ENCODE results near the gene CDH13.

The CDH13 gene

DNA sequence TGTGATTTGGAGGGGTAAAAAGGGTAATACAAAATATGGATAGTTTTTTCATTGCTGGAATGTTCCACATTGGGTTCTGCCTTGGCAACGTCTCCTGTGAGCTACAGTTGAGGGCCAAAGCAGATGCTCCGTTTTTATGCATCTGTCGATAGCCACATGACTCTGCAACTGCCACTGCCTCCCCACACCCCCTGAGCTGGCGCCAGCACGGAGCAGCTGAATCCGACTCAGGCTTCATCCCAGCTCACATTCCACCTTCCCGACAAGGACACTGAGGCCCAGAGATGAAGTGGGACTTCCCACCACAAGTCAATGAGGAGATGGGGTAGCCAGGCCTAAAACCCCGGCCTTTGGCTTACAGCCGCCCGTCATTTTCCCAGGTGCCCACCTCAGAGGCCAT is 334.1 kb downstream of the CDH13 start:
- DNase-seq: no peak

DNA sequence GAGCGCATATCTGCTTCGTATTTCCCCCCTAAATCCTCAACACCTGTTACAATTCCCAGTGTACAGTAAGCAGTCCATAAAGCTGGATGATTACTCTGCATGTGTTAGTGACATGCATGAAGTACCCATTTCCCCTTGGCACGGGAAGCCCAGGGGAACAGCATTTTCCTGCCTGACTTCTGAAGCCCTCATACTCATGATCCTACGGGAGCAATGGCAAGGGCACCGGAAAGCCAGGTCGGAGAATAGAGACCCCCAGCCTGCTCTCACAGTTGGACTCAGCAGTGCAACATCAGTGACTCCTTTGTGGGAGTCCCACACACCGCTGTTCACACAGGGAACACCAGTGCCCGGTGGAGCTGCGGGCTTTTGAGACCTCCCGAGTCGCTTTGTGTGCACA is 336.9 kb downstream of the CDH13 start:
- DNase-seq: no peak

DNA sequence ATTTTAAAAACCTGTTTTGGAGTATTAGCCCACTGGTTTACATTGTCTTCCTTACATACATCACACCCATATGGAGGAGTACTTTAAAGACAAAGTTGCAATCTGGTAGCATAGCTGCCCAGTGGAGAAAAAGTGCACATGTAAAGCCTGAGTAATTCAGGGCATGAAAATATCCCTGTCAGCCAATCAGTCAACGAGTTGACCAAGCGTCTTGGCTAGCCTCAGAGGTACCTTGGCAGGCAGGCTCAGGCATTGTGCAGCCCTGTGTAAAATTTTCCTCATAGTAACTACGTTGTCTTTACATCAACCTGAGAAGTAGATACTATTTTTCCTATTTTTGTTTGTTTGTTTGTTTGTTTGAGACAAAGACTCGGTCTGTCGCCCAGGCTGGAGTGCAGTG is 339.0 kb downstream of the CDH13 start:
- no peak for DNase-seq

- DNase-seq: no peak
Measured at GRCh38 chr16:82967424-82967823, 340.7 kb downstream of the CDH13 start.

DNA sequence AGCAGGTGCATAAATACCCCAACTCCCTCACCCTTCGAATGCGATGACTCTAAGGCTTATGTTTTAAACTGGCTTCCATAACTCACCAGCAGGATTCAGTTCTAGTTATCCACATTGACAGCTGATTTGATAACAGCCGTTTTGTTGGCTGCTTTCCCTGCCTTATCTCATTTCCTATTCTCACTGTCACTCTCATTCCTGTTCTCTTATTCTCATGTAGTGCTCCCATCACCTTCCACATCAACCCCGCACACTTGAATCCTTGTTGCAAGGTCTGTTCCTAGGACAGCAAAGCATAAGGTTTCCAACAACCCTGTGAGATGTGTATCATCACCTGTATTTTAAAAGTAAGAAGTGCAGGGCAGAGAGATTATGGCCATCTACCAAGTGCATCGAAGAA is 344.4 kb downstream of the CDH13 start:
- no peak for DNase-seq

DNA sequence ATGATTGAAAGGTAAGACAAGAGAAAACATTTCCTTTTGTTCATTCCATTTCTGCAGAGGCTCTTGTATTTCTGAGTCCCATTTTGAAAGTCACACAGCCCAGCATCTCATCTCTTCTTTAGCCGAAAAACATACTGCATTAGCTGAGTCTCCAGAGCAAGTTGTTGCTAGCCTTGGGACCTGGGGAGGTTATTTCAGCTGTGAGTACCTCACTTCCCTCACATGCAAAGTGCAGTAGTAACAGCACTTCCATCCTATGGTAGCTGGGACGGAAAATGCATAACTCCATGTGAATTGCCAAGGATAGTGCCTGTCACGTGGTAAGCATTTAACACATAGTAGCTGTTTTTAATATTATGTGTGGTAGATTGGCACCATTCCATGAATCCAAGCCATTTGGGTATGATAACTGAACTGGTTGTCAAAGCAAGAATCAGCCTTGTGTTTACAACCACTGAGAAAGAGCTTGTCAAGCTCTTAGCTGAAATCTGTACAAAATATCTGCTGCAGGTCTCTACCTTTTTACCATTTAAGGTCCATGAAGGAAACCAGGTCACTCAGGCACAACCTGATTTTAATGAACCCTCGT is 345.7 kb downstream of the CDH13 start:
- DNase-seq: peak; percentile 11

- no peak for DNase-seq
Measured at GRCh38 chr16:82979406-82980111, 352.8 kb downstream of the CDH13 start.

GRCh38 chr16:82980810-82981209 is 354.0 kb downstream of the CDH13 start:
- no peak for DNase-seq

- no peak for DNase-seq
Measured at GRCh38 chr16:82987767-82988166, 361.0 kb downstream of the CDH13 start.

DNA sequence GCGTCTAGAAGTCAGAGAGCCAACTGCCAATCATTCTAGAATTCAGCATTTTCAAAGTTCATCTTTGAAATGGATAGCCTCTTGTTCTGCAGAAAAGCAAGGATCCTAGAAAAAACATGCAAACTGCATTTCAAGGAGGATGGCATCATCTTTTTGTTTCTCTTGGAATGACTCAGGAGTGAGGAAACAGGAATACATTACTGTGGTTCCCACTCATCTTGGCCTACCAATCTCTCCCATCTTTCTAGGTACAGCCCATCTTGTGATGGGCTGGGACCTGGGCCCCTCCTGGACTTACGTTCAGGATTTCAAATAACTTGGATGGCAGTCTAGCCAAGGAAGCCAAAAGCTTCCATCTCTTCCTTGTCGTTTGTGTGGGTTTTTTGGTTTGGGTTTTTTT is 363.4 kb downstream of the CDH13 start:
- peak; percentile 62 for DNase-seq

- no peak for DNase-seq
Measured at GRCh38 chr16:82991410-82991809, 364.6 kb downstream of the CDH13 start.

DNA sequence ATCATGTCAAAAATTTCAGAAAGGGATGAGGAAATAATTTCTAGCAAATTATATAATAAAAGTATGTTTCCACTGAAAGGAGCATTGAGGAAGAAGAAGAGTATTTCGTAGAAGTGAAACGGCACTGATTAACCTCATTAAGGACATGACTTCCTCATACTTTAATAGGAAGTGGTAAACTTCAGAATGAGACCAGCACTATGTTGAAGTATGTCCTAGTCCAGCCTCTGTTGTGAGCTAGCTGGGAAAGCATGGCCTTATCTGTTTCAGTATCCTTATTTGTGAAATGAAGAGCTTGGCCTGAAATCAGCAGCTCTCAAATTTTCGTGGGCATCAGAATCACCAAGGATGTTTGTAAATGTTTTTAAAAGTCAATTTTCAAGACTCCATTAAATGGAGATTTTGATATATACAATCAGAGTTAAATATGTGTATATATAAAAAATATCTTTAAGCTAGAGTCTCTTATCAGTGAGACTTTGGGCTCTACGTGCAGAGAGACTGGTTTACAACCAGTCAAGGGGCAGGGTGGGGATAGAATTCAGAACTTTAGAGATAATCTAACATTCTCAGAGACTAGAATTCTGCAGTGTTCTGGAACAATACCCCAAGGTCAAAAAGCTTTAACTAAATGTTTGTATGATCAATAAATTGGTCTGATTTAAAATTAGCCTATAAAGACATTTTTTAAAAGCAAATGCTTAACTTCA is 365.4 kb downstream of the CDH13 start:
- DNase-seq: no peak

DNA sequence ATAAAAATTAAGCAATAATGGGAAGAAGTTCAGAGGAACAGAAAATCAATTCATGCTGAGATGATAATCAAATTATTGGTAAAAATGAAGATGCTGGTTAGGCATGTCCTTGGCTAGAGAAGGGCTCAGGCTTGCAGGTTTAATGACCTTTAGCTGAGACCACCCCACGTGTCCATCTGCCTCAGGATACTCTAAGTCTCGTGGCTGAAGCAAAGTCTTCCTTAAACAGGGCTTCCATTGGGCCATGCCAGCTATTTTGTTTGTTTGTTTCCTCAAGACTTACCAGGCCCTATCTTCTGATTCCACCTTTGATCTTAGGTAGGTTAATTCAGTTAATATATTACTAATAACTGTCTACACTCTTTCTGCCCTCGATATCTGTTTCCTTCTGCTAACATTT is 366.0 kb downstream of the CDH13 start:
- DNase-seq: no peak

GRCh38 chr16:82993415-82993814 is 366.6 kb downstream of the CDH13 start:
- no peak for DNase-seq

- DNase-seq: no peak
Measured at GRCh38 chr16:82993926-82994325, 367.2 kb downstream of the CDH13 start.

DNA sequence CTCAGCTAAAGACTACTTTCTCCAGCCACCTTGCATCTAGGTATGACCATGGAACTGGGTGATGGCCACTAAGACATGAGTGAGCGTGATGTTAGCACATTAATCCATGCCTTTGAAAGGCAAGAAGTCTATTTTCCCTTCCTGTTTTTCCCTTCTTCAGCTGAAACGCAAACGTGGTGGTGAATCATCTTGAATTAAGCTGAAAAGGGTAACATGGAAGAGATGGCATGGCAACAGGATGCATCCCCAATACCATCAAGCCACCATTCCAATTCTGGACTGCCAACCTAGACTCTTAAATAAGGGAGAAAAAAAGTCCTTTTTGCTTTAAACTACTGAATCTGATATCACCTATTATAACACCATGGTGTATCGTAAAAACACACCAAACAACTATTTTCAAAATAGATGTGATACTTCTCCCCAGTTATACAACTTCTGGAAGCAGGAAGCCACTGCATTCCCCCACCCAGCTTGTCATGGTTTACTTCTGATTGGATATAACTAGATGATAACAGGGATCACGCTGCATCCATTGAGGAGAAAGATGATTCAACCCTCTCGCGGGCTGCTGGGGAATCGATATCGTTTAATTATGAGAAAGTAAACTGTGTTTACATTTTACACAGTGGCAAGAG is 368.6 kb downstream of the CDH13 start:
- no peak for DNase-seq

- DNase-seq: peak; percentile 83
Measured at GRCh38 chr16:82995924-82996441, 369.2 kb downstream of the CDH13 start.

DNA sequence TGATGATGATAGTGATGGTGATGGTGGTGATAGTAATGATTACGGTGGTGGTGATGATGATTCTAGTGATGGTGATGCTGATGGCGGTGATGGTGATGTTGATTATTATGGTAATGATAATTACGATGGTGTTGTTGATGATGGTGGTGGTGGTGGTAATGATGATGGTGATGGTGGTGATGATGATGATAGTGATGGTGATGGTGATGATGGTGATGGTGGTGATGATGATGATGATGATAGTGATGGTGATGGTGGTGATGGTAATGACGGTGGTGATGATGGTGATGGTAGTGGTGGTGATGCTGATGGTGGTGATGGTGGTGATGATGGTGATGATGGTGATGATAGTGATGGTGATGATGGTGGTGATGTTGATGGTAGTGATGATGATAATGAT is 370.0 kb downstream of the CDH13 start:
- no peak for DNase-seq

DNA sequence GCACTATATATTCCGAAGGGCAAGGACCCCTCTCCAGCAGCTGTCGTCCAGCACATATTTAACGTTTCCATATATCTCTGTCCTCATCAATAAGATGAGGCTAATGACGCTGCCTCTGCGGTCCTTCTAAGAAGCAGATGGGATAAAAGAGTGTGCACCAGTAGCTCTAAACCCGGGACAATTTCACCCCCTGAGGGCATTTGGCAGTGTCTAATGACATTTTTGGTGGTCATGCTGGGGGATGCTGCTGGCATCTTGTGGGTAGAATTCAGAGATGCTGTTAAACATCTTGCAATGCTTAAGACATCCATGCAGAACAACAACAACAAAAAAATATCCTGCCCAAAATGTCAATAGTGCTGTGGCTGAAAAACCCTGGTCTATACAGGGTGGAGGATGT is 372.9 kb downstream of the CDH13 start:
- DNase-seq: no peak

GRCh38 chr16:83002351-83003334 is 375.9 kb downstream of the CDH13 start:
- DNase-seq: peak; percentile 56

DNA sequence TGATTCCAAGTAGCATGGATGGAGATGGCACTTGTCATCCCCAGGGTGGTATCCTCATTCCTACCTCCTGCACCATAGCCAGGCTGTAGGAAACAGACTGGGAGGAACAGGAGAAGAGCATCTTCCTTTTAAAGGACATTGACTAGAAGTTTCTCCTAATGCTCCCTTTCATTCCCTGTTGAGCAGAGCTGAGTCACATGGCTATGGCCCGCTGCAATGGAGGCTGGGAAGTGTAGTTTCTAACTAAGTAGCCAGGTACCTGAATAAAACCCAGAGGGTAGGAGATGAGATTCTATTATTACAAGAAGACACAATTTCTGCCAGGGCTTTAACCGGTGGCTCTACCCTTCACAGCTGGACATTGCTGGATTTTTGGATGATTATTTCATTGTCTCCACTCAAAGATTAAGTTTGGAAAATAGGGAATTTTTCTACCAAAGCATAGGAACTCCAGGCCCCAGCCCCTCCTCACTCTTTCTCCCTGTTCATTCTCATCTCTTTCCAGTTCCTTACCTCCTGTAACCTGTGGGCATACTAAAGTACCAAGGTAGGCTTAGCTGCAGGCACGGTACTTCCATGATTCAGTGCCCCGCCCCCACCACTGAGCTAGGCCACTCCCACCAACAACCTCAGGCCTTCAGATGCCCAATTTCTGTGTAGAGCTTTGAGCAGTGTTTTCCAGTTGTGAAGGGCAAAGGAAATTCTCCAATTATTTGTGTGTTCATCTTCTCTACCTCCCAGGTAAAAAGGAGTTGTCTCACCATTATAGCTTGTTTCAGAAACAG is 378.3 kb downstream of the CDH13 start:
- no peak for DNase-seq
